Measurements from ENCODE around the gene FXYD7. TPM values are rescaled to one million over a fixed set of nuclear protein-coding genes. Genes with fewer than 3 reads are reported as not detected.

Gene FXYD7
- polyA plus RNA-seq, 3 donors: 0.16 TPM; not detected in 2

DNA sequence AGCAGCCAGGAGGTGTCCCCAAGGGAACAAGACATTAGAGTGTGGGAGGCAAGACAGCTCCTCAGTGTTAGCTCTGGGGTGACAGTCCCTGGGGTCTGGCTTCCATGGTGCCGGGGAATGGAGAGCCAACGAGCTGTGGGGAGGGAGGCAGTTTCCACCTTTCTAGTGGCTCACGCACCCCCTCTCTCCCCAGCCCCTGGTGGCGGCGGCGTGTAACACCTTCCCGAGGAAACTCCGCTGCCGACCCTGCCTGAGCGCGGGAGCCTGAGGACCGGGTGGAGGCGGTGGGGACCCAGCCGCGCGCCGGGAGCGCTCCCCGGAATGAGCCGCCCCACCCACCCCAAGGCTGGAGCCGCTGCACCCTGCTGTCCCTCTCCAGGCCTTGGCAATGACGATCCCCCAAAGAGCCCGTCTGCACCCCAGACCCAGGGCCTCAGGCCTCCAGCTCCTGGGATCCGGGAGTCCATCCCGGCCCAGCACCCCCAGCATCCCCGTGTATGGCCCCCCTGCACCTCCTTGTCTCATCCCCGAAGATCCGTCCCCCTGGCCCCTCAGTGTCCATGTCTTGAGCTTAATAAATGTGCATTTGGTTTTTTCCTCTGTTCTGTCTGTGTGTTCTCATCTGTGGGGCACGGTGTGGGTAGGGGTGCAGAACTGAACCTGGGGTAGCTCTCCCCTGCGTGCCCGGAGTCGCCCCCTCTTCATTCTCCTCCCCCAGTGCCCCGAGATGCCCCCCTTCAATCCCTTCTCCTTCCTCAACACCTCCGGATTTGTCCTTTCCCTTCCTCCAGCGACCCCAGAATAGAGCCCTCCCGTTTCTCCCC lies 10.9 kb downstream of the FXYD7 start:
- Histone ChIP-seq H2AFZ (ENCODE audit: insufficient read depth, low read depth, low read length, poor library complexity, severe bottlenecking) (peak overlapping the region; percentile 91), H3K4me3 (replicated peaks in 1 of 3; ENCODE audit: low read depth in 2 of 3, low read length in 3 of 3) (peak overlapping the region; percentile 74 to 95 (median 89)), H3K9ac (ENCODE audit: insufficient read depth, low read length, poor library complexity, severe bottlenecking) (peak overlapping the region; percentile 83), H3K4me2 (replicated peaks; ENCODE audit: extremely low read depth, low read length, poor library complexity, severe bottlenecking) (peak overlapping the region; percentile 96), H3K27me3 (ENCODE audit: control insufficient read depth in 2 of 2, insufficient read depth in 2 of 2, low read length in 2 of 2) (no peaks in the 10 kb centered on the region), H3K79me2 (ENCODE audit: insufficient read depth, low read length) (peaks cover 55% of the 10 kb centered on the region), H3K27ac (ENCODE audit: low read depth in 1 of 2, low read length in 2 of 2) (peak overlapping the region; percentile 17 to 88), H4K20me1 (ENCODE audit: insufficient read depth, low read length) (peaks cover 35% of the 10 kb centered on the region), H3K9me3 (replicated peaks in 1 of 2; ENCODE audit: control insufficient read depth in 1 of 2, insufficient read depth in 1 of 2, low read length in 2 of 2) (no peaks in the 10 kb centered on the region), H3K36me3 (replicated peaks in 1 of 2; ENCODE audit: control insufficient read depth in 1 of 2, insufficient read depth in 2 of 2, low read length in 2 of 2) (peaks cover 21 to 26% of the 10 kb centered on the region in 2 donors), H3K4me1 (ENCODE audit: control insufficient read depth in 1 of 2, insufficient read depth in 2 of 2, low read length in 2 of 2) (peaks cover 39 to 57% of the 10 kb centered on the region in 2 donors)
- H3K4me1 Mint-ChIP-seq: peaks cover 50% of the 10 kb centered on the region
- under 1% methylated on average over 30 of the region's 36 CpGs for WGBS (ENCODE audit: insufficient coverage)
- peak; percentile 54 to 65 (median 63) for DNase-seq
- H3K27me3 Mint-ChIP-seq (ENCODE audit: low read depth in 3 of 3): peaks cover 5 to 14% (median 5%) of the 10 kb centered on the region in 3 donors
- peak overlapping the region; percentile 99 to 100 for H3K4me3 Mint-ChIP-seq
- intact Hi-C loops (cut with micrococcal nuclease): loop anchor here in 1 of 2 donors (2.0 kb wide), 1 partner anchor 57 kb away; no protein-coding TSS in a partner anchor
- peaks cover 31 to 35% of the 10 kb centered on the region in 2 donors for H3K36me3 Mint-ChIP-seq
- peak overlapping the region; percentile 78 to 100 (median 98) for H3K27ac Mint-ChIP-seq
- no peaks in the 10 kb centered on the region for H3K9me3 Mint-ChIP-seq
- peak; percentile 92 for TF ChIP-seq CTCF (IDR thresholded peaks at IDR 0.05)

- peaks cover 29 to 35% of the 10 kb centered on the region in 2 donors for H3K36me3 ChIP-seq (replicated peaks in 1 of 2; ENCODE audit: control insufficient read depth in 1 of 2, insufficient read depth in 2 of 2, low read length in 2 of 2)
- H3K27me3 ChIP-seq (ENCODE audit: control insufficient read depth in 2 of 2, insufficient read depth in 2 of 2, low read length in 2 of 2): no peaks in the 10 kb centered on the region
- H3K4me3 Mint-ChIP-seq: peak within 1 kb of the TSS; percentile 99 to 100
- peaks cover 0 to under 1% (median 0%) of the 10 kb centered on the region in 7 donors for H3K9me3 Mint-ChIP-seq
- H3K27me3 Mint-ChIP-seq (ENCODE audit: low read depth in 3 of 3): peaks cover 5 to 14% (median 5%) of the 10 kb centered on the region in 3 donors
- H3K9me3 ChIP-seq (replicated peaks in 1 of 2; ENCODE audit: control insufficient read depth in 1 of 2, insufficient read depth in 1 of 2, low read length in 2 of 2): no peaks in the 10 kb centered on the region
- peak within 1 kb of the TSS; percentile 83 for H3K9ac ChIP-seq (ENCODE audit: insufficient read depth, low read length, poor library complexity, severe bottlenecking)
- peaks cover 50% of the 10 kb centered on the region for H3K4me1 Mint-ChIP-seq
- H3K36me3 Mint-ChIP-seq: peaks cover 40 to 44% of the 10 kb centered on the region in 2 donors
- no peak for TF ChIP-seq CTCF (IDR thresholded peaks at IDR 0.05)
- H3K4me3 ChIP-seq (replicated peaks in 1 of 3; ENCODE audit: low read depth in 2 of 3, low read length in 3 of 3): peak within 1 kb of the TSS; percentile 74 to 95 (median 89)
- H4K20me1 ChIP-seq (ENCODE audit: insufficient read depth, low read length): peaks cover 39% of the 10 kb centered on the region
- H3K79me2 ChIP-seq (ENCODE audit: insufficient read depth, low read length): peaks cover 64% of the 10 kb centered on the region
- H3K27ac ChIP-seq (ENCODE audit: low read depth in 1 of 2, low read length in 2 of 2): peak within 1 kb of the TSS; percentile 76 to 88
- DNase-seq: peak; percentile 77 to 85 (median 79)
- H2AFZ ChIP-seq (ENCODE audit: insufficient read depth, low read depth, low read length, poor library complexity, severe bottlenecking): peak within 1 kb of the TSS; percentile 91
- peak within 1 kb of the TSS; percentile 88 to 100 (median 98) for H3K27ac Mint-ChIP-seq
- intact Hi-C loops (cut with micrococcal nuclease): loop anchor here in 1 of 2 donors (2.0 kb wide), 1 partner anchor 56 kb away; no protein-coding TSS in a partner anchor
- H3K4me1 ChIP-seq (ENCODE audit: control insufficient read depth in 1 of 2, insufficient read depth in 2 of 2, low read length in 2 of 2): peaks cover 39 to 57% of the 10 kb centered on the region in 2 donors
- WGBS (ENCODE audit: insufficient coverage): under 1% methylated on average over 27 of the region's 49 CpGs
- H3K4me2 ChIP-seq (replicated peaks; ENCODE audit: extremely low read depth, low read length, poor library complexity, severe bottlenecking): peak within 1 kb of the TSS; percentile 96
These were observed 11.7 kb downstream of the FXYD7 start, which contains the start of gene FXYD5 for GRCh38 chr19:35154525-35155406. Gene FXYD5 (plus strand): TSS chr19:35154735. CDS start chr19:35155551, 816 bp downstream.

Measured in CD14-positive monocyte (primary cell).